ENCODE data around the gene RHOJ. TPM values are rescaled to one million over a fixed set of nuclear protein-coding genes. Genes with fewer than 3 reads are reported as not detected.

The RHOJ gene
- total and polyA plus RNA-seq, 10 of the 15 experiments (the other 5 are each of a cell fraction or from before 2014, with no cell fraction given) = not detected

DNA sequence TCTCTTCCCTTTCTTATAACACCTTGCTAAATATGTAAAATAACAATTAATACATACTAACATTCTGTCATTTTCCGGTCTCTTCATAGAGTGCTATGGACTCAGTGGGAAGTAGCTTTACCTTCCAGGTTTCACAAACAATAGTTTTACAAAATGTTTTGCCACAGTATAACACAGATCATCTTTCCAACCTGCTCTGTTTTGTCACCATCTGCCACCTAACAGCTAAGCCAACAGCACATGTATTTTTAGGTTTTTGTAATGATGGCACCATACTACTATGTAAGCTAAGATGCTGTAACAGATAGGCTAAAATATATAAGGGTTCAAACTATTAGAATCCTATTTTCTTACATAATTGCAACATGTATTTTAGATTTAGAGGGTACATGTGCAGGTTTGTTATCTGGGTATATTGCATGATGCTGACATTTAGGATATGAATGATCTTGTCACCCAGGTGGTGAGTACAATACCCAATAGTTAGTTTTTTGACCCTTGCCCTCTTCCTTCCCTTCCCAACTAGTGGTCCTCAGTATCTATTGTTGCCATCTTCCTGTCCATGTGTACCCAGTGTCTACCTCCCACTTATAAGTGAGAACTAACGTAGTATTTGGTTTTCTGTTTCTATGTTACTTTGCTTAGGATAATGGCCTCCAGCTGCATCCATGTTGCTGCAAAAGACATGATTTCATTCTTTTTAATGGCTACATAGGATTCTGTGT, 8.7 kb downstream of the RHOJ start:
- FAIRE-seq (no peak), DNase-seq (ENCODE audit: low read depth, low spot score) (no peak), ATAC-seq (no peak)
- SMC1A ChIA-PET (ENCODE audit: uncharacterized antibody, unreplicated experiment) = no interaction called here
- no peaks in the 10 kb centered on the region for H3K36me3 ChIP-seq (ENCODE audit: control insufficient read depth in 2 of 2, insufficient read depth in 2 of 2, low read length in 1 of 2)
- no peak overlapping the region for H3K27ac ChIP-seq (ENCODE audit: control insufficient read depth, insufficient read depth)
- CTCF ChIA-PET = no interaction called here
- no peaks in the 10 kb centered on the region for H3K79me2 ChIP-seq (ENCODE audit: control insufficient read depth, insufficient read depth, low read length)
- RAD21 ChIA-PET (ENCODE audit: unreplicated experiment) = no interaction called here
- no peaks in the 10 kb centered on the region for H3K27me3 ChIP-seq (replicated peaks in 1 of 2; ENCODE audit: control insufficient read depth in 2 of 2, insufficient read depth in 2 of 2, low read length in 1 of 2)
- WGBS (ENCODE audit: insufficient coverage, insufficient replicate concordance, low lambda C conversion rate, missing lambda C conversion rate) = 0% methylated on average over 2 of the region's 2 CpGs
- H3K4me2 ChIP-seq (ENCODE audit: control insufficient read depth, insufficient read depth) = no peak overlapping the region
- H4K20me1 ChIP-seq (ENCODE audit: control insufficient read depth, insufficient read depth) = no peaks in the 10 kb centered on the region
- H3K9me3 ChIP-seq (replicated peaks; ENCODE audit: control insufficient read depth, insufficient read depth, low read length) = no peaks in the 10 kb centered on the region
- H3K4me3 ChIP-seq = no peak overlapping the region
- H3K9ac ChIP-seq (ENCODE audit: control insufficient read depth, insufficient read depth, low read length) = no peak overlapping the region
- TF ChIP-seq EP300 (IDR thresholded peaks at IDR 0.05; ENCODE audit: borderline replicate concordance in 1 of 2, control insufficient read depth in 1 of 2, low read depth in 2 of 2, low read length in 2 of 2) = no peak
- H2AFZ ChIP-seq (ENCODE audit: control insufficient read depth, low read depth, low read length) = no peak overlapping the region
- no TSS peak for BruUV-seq (replicated peaks)
- in situ Hi-C loops (cut with MboI) (no loop called here), intact Hi-C loops (cut with micrococcal nuclease; ENCODE audit: unreplicated experiment) (no loop called here)
- POLR2A ChIA-PET = no interaction called here
- H3K4me1 ChIP-seq (ENCODE audit: control insufficient read depth, insufficient read depth, low read length) = no peaks in the 10 kb centered on the region

DNA sequence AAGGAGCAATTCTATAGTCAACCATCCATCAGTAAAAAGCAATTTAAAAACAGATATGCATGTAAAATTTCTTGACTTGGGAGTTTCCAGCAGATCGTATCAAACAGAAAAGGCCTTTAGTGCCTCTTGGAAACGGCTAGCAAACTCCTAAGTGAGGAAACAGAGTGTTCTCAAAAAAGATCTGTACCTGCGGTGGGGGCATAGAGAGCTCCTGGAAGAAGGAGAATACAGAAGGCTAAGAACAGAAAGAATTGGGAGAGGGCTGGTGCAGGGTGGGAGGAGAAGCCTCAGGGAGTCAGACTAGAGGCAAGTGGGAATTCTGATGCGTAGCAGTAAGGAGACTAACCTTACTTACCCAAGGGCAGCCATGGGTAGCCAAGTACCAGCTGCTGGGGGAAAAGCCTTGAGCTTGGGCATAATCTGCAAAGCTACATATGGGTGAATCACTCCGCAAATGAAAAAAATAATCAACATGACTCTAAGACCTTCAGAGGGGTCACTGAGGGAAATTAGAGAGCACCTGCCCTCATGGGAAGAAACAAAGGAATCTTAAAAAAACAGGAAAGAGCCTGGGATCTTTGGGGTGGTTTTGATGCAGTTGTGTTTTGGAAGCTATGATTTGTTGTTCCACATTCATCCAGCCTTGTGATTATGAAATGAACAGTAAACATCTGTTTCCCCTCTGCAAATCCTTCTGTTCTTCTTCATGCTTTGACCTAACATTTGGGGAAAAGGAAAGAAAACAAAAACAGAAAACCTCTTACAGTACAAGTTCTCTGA, 10.4 kb downstream of the RHOJ start:
- in situ Hi-C loops (cut with MboI) = no loop called here
- RAD21 ChIA-PET (ENCODE audit: unreplicated experiment) = no interaction called here
- TF ChIP-seq HCFC1 (IDR thresholded peaks at IDR 0.05; ENCODE audit: low read length) = no peak
- TF ChIP-seq NR2C2 (IDR thresholded peaks at IDR 0.05; ENCODE audit: borderline replicate concordance, control insufficient read depth, insufficient read length, low read depth) = no peak
- no peak for TF ChIP-seq NR2C1 (IDR thresholded peaks at IDR 0.05)
- no peak for TF ChIP-seq ESRRA (IDR thresholded peaks at IDR 0.05; ENCODE audit: low read length)
- no peak for TF ChIP-seq STAT1 (conservative IDR thresholded peaks at IDR 0.05)
- no peak for TF ChIP-seq SREBF2 (IDR thresholded peaks at IDR 0.05; ENCODE audit: low read length)
- no peak for TF ChIP-seq CHD4 (IDR thresholded peaks at IDR 0.05)
- TF ChIP-seq, protein P1, sequence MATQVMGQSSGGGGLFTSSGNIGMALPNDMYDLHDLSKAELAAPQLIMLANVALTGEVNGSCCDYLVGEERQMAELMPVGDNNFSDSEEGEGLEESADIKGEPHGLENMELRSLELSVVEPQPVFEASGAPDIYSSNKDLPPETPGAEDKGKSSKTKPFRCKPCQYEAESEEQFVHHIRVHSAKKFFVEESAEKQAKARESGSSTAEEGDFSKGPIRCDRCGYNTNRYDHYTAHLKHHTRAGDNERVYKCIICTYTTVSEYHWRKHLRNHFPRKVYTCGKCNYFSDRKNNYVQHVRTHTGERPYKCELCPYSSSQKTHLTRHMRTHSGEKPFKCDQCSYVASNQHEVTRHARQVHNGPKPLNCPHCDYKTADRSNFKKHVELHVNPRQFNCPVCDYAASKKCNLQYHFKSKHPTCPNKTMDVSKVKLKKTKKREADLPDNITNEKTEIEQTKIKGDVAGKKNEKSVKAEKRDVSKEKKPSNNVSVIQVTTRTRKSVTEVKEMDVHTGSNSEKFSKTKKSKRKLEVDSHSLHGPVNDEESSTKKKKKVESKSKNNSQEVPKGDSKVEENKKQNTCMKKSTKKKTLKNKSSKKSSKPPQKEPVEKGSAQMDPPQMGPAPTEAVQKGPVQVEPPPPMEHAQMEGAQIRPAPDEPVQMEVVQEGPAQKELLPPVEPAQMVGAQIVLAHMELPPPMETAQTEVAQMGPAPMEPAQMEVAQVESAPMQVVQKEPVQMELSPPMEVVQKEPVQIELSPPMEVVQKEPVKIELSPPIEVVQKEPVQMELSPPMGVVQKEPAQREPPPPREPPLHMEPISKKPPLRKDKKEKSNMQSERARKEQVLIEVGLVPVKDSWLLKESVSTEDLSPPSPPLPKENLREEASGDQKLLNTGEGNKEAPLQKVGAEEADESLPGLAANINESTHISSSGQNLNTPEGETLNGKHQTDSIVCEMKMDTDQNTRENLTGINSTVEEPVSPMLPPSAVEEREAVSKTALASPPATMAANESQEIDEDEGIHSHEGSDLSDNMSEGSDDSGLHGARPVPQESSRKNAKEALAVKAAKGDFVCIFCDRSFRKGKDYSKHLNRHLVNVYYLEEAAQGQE (IDR thresholded peaks at IDR 0.05; ENCODE audit: low read depth, low read length) = no peak
- TF ChIP-seq, protein P2, sequence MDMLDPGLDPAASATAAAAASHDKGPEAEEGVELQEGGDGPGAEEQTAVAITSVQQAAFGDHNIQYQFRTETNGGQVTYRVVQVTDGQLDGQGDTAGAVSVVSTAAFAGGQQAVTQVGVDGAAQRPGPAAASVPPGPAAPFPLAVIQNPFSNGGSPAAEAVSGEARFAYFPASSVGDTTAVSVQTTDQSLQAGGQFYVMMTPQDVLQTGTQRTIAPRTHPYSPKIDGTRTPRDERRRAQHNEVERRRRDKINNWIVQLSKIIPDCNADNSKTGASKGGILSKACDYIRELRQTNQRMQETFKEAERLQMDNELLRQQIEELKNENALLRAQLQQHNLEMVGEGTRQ (IDR thresholded peaks at IDR 0.05; ENCODE audit: borderline replicate concordance, low read depth, low read length) = no peak
- TF ChIP-seq CREM (IDR thresholded peaks at IDR 0.05; ENCODE audit: low read depth) = no peak
- TF ChIP-seq BHLHE40 (IDR thresholded peaks at IDR 0.05; ENCODE audit: borderline replicate concordance in 1 of 2, low read depth in 2 of 2, low read length in 1 of 2) = no peak

More for the DNA sequence above, 10.4 kb downstream of the RHOJ start:
- Histone ChIP-seq H3K27ac (ENCODE audit: control insufficient read depth, insufficient read depth) (no peak overlapping the region), H3K36me3 (ENCODE audit: control insufficient read depth in 2 of 2, insufficient read depth in 2 of 2, low read length in 1 of 2) (no peaks in the 10 kb centered on the region), H3K4me2 (ENCODE audit: control insufficient read depth, insufficient read depth) (no peak overlapping the region), H3K9me3 (replicated peaks; ENCODE audit: control insufficient read depth, insufficient read depth, low read length) (no peaks in the 10 kb centered on the region), H3K79me2 (ENCODE audit: control insufficient read depth, insufficient read depth, low read length) (no peaks in the 10 kb centered on the region), H3K9ac (ENCODE audit: control insufficient read depth, insufficient read depth, low read length) (no peak overlapping the region), H3K4me3 (no peak overlapping the region), H3K4me1 (ENCODE audit: control insufficient read depth, insufficient read depth, low read length) (no peaks in the 10 kb centered on the region), H3K27me3 (replicated peaks in 1 of 2; ENCODE audit: control insufficient read depth in 2 of 2, insufficient read depth in 2 of 2, low read length in 1 of 2) (no peaks in the 10 kb centered on the region), H2AFZ (ENCODE audit: control insufficient read depth, low read depth, low read length) (no peak overlapping the region), H4K20me1 (ENCODE audit: control insufficient read depth, insufficient read depth) (no peaks in the 10 kb centered on the region)
- ATAC-seq (no peak), DNase-seq (ENCODE audit: low read depth, low spot score) (no peak), FAIRE-seq (no peak)
- 27% methylated on average over 5 of the region's 5 CpGs for WGBS (ENCODE audit: insufficient coverage, insufficient replicate concordance, low lambda C conversion rate, missing lambda C conversion rate)
- no TSS peak for BruUV-seq (replicated peaks)
- CTCF ChIA-PET = interaction anchor here (0.6 kb wide), 1 partner anchor 40 kb away, joined by 3 read pairs; no protein-coding TSS in a partner anchor
- SMC1A ChIA-PET (ENCODE audit: uncharacterized antibody, unreplicated experiment) = no interaction called here
- intact Hi-C loops (cut with micrococcal nuclease; ENCODE audit: unreplicated experiment) = no loop called here
- POLR2A ChIA-PET = no interaction called here
